Activated CD8-positive, alpha-beta memory T cell treated with anti-CD3 and anti-CD28 coated beads, Interleukin-2, amount 50 U/mL, for 24 hours (primary cell): ENCODE results near the gene SERPINB1.
"Not testable (repeated sequence)": the region's sequence is repeated elsewhere in the genome, so short reads cannot be mapped to it uniquely, and the experiment has no call there.

ENCODE experiments used
- DNase-seq: peaks from one replicate; pipeline ENCODE4 v3.0.0-alpha.2; 2020; ENCODE audit errors: extremely low read depth

Gene SERPINB1

GRCh38 chr6:2818593-2818992 lies 23.1 kb downstream of the SERPINB1 start:
- no peak for DNase-seq

GRCh38 chr6:2817903-2818443 lies 23.7 kb downstream of the SERPINB1 start:
- DNase-seq = no peak

DNA sequence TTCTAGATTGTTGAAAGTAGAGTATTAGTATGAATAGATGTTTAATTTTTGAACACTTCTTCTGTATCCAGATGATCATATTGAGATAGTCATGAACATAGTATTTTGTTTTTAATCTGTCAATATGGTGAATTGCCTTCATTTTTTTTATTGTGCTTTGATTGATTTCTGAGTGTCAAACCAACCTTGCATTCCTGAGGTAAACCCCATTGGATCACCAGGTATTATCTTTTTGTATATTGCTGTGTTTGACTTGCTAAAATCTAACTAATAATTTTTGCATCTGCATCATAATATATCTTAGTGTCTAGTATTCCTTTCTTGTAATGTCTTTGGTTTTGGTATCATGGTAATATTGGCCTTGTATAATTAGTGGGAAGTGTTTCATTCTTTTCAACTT lies 25.5 kb downstream of the SERPINB1 start:
- no peak for DNase-seq

DNA sequence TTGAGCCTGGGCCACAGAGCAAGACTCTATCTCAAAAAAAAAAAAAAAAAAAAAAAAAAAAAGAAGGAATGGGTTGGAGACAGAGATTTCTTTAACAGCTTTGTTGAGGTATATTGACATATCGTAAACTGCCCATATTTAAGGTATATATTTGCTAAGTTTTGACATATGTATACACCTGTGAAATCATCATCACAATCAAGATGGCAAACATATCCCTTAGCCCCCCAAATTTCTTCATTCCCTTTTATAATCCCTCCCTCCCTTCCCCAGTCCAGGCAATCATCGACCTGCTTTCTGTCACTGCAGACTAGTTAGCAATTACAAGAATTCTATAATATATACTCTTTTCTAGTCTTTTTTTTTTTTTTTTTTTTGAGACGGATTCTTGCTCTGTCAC lies 29.0 kb downstream of the SERPINB1 start:
- DNase-seq = no peak

- DNase-seq = no peak
Measured at GRCh38 chr6:2810092-2810671, 31.5 kb downstream of the SERPINB1 start.

DNA sequence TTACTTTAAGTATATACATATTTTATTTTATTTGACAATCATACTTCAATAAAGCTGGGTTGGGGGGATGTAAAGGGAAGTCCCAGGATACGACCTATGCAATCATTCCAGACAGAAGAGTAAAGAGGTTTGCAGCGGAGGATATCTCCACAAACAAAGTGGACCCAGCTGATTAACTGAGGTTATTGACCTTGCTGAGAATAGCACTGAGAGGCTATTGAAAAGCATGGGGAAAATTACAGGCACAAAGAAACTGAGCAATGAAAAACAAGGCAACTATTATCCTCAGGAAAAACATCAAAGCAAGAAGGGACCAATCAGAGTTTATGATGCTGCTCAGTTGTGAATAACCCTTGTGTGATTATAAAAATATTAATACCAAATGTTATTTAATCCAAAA lies 32.6 kb downstream of the SERPINB1 start:
- no peak for DNase-seq

- DNase-seq = no peak
Measured at GRCh38 chr6:2807342-2808090, 34.1 kb downstream of the SERPINB1 start.

DNA sequence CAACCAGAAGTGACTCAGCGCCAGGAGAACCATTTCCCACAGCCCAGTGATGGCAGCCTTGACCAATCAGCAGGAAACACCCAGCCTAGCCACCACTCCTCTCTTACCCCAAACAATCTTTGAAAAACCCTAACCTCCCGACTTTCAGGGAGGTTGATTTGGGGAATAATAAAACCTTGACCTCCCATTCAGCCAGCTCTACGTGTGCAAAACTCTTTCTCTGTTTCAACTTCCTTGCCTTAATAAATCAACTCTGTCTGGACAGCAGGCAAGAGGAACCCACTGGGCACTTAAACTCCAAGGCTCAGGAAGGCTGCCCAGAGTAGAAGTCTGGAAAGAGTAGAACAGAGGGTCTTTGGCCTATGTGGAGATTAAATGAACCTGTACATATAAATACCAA lies 35.0 kb downstream of the SERPINB1 start:
- DNase-seq = no peak

- DNase-seq = no peak
Measured at GRCh38 chr6:2805031-2805430, 36.6 kb downstream of the SERPINB1 start.

DNA sequence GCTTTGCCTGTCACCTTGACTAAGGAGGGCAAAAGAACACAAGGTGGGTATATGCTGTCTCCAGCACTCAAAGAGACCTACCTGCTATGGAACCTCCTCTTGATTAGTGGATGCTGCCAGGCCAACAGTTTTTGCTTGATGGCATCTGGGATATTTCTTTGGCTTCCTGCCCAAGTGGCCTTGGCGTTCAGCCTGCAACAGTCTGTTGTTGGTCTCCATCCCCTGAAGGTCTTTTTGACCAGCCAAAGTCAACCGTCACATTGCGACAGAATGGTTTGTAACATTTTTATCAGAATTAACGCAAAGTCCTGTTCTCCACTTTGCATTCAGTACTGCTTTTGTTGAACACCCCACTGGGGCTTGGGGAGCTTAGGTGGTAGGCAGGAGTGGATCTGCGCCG lies 37.1 kb downstream of the SERPINB1 start:
- no peak for DNase-seq

- no peak for DNase-seq
Measured at GRCh38 chr6:2803731-2804429, 37.8 kb downstream of the SERPINB1 start.

DNA sequence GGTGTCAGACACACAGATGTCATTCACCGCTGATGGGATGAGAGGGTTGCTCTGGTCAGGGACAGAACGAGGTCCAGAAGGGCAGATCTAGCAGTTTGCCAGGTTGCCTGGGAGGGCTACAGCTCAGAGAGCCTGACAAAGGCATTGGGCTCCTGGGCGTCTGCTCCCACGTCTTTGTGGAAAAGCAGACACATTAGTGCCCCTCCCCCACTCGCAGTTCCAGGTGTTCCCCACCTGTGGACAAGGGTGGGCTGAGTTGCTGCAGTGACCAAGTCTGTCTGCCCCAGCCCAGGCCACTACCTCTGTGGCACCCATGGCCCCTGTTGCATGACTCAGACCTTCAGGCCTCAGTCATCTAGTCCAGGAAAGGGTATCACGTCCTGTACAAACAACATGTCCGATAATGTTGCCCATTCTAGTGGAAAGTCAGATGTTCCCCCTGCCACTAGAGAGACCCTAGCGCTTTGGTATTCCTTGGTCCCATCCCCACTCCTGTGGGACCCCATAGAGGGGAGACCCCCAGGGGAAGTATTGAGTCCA lies 39.1 kb downstream of the SERPINB1 start:
- no peak for DNase-seq

DNA sequence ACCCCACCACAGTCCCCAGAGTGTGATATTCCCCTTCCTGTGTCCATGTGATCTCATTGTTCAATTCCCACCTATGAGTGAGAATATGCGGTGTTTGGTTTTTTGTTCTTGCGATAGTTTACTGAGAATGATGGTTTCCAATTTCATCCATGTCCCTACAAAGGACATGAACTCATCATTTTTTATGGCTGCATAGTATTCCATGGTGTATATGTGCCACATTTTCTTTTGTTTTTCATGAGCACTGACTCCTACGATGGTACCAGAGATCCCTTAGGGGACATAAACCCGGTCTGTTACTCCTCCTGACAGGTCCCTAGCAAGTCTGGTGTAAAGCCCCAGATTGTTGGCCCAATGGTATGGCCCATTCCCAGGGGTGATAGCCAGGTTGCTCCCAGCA lies 40.0 kb downstream of the SERPINB1 start:
- not testable (repeated sequence) for DNase-seq

DNA sequence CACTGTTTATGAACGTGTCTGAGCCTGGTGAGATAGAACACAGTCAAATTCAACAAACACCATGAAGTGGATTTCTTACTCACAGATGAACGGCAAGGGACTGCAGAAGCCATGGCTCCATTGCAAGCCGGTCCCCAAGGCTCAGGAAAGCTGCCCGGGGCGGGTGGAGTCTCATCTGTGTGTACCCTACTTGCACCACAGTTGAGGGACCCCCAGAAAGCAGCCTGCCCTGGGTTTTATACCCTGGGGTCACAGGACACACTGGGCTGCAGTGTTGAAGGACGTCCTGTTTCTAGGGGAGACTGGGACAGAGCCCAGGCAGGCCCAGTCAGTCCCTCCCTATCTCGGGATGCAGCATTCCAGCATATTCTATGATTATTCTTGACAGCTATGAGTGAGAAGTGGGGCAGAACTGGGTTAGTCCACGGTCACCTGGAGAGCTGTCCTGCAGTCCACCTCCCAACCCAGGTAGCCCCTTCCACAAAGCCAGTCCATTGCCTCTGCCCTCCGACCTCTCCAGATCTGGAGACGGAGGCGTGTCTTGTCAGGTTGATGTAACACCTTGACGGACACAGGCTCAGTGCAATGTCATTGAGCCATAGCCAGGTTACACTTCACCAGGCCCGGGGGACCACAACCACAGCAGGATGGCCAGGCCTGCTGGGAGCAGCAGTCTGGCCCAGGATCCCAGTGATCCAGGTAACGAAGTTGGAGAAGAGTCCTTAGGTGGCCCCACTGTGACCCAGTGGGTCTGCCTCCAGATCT lies 40.9 kb downstream of the SERPINB1 start:
- no peak for DNase-seq

DNA sequence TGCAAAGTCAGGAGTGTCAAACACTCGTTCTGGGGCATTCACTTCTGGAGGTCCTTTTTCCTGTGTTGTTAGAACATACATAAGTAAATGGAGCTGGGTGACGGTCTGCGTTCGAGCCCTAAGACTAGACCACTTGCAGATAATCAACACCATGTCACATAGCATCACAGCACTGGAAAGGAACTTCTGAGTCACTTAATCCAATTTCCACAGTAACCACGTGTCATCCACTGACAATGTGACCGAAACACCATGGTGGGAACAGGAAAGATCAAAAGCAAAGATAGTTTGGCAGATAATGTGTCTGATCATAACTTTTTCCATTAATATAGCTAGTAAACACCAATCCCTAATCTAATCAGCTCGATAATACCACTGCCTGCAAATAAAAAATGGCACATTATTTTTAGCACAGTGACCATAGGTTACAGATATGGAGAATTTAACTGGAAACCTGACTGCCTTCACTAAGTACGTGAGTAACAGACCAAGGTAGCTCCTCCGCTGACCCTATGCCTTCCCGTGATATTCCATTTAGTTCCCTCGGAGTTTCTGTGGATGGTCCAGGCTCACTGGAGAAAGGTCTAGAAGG lies 41.6 kb downstream of the SERPINB1 start:
- DNase-seq = peak; percentile 7

DNA sequence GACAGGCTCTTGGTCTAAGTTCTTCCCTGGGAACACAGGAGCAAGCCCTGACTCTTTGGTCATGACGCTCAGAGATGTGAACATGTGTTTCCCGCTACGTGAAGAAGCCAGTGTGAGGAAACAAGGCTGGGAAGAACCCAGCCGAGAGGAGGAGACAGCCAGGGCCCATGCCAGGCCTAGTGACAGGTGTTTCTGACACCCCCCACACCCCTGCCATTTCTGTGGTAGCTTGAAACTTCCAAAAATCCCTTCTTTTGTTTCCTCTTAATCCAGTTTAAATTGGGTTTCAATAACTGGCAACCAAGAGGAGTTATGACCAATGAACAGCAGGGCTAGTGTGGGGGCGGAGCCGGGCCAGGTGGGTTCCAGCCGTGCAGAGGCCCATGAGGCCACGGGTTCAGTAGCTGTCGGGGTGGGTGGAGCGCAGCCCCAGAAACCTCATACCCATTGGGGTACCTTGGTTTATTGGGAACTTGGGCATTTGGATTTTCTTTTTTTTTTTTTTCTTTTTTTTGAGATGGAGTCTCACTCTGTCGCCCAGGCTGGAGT lies 43.0 kb downstream of the SERPINB1 start:
- DNase-seq = no peak

- no peak for DNase-seq
Measured at GRCh38 chr6:2797564-2798031, 44.1 kb downstream of the SERPINB1 start.

DNA sequence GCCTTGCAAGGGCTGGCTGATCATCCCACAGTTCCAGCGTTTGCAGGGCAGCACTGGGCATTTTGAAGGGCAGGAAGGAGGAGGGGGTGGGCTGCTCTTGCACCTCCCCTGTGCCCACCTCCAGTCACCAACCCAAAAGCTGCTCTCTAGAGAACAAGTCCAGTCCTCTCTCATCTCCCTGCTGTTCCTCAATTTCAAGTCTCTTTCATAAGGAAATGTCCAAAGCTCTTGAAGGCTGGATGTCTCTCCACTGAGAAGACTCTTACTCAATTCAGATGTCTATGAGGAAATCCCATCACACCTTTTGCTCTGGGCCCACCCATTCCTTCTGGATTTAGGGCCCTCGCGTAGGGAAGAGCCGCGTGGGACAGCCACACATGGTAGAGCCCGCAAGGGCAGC lies 44.8 kb downstream of the SERPINB1 start:
- DNase-seq = no peak

DNA sequence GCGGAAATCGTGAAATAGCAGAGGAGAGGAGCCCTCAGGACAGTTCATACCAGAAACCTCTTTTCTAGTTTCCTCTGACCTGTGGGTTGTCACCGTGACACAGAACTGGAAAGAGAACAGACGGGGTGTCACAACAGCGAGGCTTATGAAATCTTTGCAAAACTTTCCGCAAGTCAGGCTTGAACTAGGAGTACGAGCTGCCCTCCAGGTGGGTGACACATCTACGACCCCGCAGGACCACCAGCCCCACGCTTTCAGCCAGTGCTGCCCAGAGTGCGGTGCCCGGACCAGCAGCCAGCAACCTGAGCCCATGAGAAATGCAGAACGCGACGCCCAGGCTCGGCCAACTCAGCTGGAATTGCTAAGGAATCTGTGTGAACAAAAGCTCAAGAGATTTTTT lies 45.7 kb downstream of the SERPINB1 start:
- DNase-seq = no peak

DNA sequence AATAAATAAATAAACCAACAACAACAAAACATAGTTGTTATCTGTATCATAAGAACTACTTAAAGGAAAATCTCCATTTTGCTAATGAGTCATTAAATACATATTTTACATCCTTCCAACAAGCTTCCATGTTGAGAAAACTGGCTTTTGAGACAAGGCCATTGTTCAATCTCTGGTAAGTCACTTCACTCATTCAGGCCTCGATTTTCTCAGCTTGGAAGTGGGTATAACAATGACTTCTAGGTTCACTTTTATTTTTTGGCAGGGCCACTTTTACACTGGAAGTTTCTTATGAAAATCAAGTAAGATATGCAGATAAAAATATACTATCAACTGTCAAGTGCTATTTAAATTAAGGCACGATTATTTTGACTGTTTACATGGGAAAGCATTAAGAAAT lies 46.5 kb downstream of the SERPINB1 start:
- DNase-seq = no peak

DNA sequence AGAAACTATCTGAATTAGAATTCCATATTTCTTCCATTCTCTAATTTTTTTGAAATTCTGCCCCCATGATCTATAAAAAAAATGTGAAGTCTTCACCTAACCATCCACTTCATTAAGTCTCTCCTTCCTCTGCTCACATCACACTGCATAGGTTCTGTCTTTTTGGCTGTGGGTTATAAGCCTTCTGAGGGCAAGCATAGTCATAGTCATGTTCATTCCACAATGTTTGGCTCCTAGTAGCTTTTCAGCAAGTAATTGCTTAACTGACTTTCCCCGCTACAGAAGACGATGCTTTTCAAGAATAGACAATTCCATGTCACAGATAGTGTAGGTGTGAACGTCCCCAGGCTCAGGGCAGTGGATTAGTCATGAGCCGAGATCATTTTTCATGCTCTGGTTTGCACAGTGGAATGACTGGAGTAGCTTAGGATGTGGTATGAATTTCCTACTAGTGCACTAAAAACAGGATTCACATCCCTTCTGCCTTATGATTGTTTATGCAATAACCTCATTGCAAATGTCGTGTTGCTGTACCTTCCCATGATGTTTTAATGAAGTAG lies 47.4 kb downstream of the SERPINB1 start:
- DNase-seq = no peak
